H7 (cell line): ENCODE results near the gene ARMC2. TPM values are rescaled to one million over a fixed set of nuclear protein-coding genes. Genes with fewer than 3 reads are reported as not detected.
"Not testable (repeated sequence)": the region's sequence is repeated elsewhere in the genome, so short reads cannot be mapped to it uniquely, and the experiment has no call there.

ENCODE experiments used
- DNase-seq: peaks from one replicate; pipeline ENCODE4 v3.0.0; 2012
- H3K27me3 ChIP-seq: 2 replicates; pipeline ENCODE4 v1.6.0; 2011; ENCODE audit warnings: mild to moderate bottlenecking, low read length; ENCODE audit not compliant: control insufficient read depth, insufficient read depth
- H3K36me3 ChIP-seq: replicated peaks from 2 replicates; pipeline ENCODE4 v1.5.1; 2011; ENCODE audit warnings: low read length; ENCODE audit not compliant: control insufficient read depth, insufficient read depth
- H3K4me3 ChIP-seq: 2 replicates; pipeline ENCODE4 v1.5.1; 2011; ENCODE audit warnings: low read depth, mild to moderate bottlenecking, control low read depth, low read length, moderate library complexity; ENCODE audit not compliant: insufficient read depth
- total RNA-seq: library from RNA; depleted of rRNA; stranded (reverse); fragments of >200 nt; shearing (Covaris generic); gene quantifications from 2 replicates; pipeline ENCODE4 v1.2.3, GENCODE V29; 2014

Gene ARMC2
- total RNA-seq, 1 experiment from 2014 or later: 1.3 TPM

DNA sequence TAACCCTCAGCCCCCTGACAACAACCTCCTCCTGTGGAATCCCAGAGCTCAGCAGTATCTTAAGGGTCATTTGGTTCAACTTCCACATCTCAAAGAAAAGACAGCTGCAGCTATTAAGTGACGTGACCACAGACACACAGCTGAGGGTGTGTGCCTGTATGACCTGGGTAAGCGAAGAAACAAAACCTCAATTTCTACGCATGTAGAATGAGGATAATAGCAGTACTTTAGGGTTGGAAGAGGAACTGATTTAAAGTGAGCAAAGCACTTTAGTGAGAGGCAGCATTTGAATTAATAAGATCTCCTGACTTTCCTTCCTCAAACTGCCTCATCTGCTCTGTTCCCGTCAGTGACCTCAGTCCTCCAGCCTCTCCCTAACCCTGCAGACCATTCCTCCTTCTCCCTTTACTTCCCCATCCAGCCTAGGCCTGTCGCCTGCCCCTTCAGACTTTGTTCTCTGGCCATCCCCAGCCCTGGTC is 6.8 kb upstream of the ARMC2 start:
- H3K27me3 ChIP-seq: no peaks in the 10 kb centered on the region
- no peak overlapping the region for H3K4me3 ChIP-seq
- H3K36me3 ChIP-seq: no peaks in the 10 kb centered on the region
- DNase-seq: no peak

DNA sequence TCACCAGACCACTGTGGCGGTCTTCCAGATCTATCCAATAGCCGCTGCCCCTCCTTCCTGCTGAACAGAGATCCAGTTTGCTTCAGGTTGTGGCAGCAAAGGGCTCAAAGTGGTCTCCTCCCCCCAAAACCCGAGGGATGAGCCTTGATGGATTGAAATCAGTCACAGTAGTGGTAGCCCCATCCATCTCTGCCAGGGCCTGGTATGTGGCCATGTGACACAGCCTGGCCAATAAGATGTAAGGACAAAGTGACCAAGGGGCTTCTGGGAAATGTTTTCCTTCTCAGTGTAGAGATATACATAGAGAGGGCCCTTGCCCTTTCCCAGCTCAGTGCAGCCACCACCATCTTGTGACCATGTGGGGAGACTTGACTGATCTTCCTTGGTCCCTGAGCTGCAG is 4.1 kb upstream of the ARMC2 start:
- Histone ChIP-seq H3K36me3 (no peaks in the 10 kb centered on the region), H3K4me3 (no peak overlapping the region), H3K27me3 (no peaks in the 10 kb centered on the region)
- DNase-seq: no peak

DNA sequence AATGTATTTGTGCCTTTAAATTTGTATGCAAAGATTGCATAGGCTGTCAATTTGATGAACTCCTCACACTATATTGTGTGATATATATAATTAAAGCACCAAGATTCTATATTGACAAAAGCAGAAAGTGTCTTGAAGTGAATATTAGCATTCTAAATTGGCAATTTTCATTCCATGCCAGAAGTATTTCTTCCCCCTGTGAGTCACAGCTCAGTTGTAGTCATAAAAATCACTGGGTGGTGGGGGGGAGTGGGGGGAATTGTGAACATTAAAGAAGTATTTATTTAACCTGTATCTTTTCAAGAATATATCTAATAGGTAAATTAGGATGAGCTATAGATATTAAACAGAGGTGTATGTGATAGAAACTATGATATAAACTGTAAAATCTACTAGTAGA is 3.1 kb upstream of the ARMC2 start:
- DNase-seq: no peak
- Histone ChIP-seq H3K4me3 (no peak overlapping the region), H3K36me3 (no peaks in the 10 kb centered on the region), H3K27me3 (no peaks in the 10 kb centered on the region)

DNA sequence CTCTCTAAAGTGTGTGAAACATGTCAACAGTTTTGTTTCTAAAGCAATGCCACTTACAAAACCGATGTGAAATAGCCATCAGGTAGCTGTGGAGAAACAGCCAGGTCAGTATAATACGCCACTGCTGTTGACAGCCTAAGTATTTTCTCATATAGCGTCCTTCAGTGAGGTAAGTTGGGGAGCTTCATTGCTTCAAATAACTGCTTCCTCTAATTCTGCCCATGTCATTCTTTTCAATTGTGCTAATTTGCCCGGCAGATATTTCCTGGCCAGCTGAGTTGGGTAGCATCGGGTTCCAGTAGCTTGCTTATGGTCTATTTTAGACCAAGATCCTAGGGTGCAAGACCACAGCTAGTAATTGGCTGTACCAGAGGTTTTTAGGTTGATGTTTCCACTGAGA is 2.1 kb upstream of the ARMC2 start:
- no peak overlapping the region for H3K4me3 ChIP-seq
- no peaks in the 10 kb centered on the region for H3K27me3 ChIP-seq
- no peak for DNase-seq
- H3K36me3 ChIP-seq: no peaks in the 10 kb centered on the region

DNA sequence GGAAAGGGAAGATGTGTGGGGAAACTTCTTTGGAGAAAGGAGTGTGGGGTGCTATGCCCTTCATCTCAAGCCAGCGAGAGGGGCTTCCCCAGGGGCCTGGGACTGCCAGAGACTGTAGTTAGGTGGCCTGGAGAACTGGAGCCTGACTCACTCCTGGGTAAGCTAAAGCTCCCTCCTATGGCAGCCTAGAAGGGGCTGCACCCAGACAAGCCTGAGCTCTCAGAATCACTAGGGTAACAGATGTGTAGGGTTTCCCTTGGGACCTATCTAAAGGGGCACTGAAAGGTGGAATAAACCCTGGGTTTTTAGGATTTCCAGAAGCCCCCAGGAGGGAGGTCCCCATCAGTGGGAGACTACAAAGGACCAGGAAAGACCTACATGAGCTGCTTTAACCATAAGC is 1.6 kb upstream of the ARMC2 start:
- Histone ChIP-seq H3K4me3 (no peak overlapping the region), H3K27me3 (no peaks in the 10 kb centered on the region), H3K36me3 (no peaks in the 10 kb centered on the region)
- DNase-seq: no peak

- DNase-seq: no peak
- H3K27me3 ChIP-seq: no peaks in the 10 kb centered on the region
These were observed 495 bp upstream of the ARMC2 start for GRCh38 chr6:108847738-108848115.

DNA sequence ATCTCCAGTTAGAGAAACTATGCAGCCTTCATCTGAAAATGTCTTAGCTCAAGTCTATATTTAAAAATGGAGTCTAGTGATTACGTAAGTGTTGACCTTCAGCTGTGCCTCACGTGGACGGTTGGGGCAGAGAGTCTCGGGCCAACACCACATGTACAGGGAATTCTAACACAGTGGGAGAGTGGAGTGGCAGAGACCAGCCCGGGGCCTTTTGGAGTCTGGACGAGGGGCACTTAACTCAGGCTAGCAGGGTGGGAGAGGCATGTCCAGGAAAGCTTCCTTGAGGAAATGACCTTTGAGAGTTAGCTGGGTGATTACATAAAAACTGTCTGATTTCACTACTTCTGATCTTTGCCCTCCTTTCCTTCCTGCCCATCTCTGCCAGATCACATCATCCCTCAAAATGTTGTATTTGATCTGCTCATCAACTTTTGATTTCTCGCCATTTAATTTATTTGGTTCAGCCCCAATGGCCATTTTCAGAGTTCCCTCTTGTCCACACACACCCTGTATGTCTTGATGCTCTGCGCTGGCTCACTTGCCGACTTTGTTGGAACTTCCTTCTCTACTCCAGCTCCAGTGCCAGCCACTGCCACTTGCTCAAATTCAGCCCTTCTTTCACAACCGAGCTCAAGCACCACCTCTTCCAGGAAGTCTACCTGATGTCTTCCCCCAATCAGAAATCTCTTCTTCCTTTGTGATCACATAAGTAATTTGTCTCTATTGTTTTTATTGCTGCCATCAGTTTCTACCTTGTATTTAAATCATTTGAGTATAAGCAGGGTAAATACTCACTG is 2.6 kb downstream of the ARMC2 start:
- no peaks in the 10 kb centered on the region for H3K36me3 ChIP-seq
- no peak overlapping the region for H3K4me3 ChIP-seq
- no peak for DNase-seq
- no peaks in the 10 kb centered on the region for H3K27me3 ChIP-seq

More at GRCh38 chr6:108847738-108848115, 495 bp upstream of the ARMC2 start:
- Histone ChIP-seq H3K4me3 (peak overlapping the region; percentile 84), H3K36me3 (no peaks in the 10 kb centered on the region)

DNA sequence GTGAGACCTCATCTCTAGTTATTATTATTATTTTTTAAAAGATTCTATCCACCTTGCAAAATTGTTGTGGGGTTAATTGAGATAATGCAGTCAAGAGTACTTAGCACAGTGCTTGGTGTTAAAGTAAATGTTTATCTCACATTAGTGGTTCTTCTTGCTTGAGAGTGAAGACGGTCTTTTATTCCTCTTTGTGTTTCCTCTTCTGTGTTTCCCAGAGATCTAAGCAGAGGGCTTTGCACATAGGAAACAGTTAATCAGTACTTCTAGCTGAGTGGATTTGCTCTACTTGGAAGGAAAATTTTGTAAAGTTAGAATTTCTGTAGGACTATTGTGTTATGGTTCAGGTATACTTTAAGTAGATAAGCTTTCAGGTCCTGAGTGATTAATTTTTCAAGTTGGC is 3.5 kb downstream of the ARMC2 start:
- no peak for DNase-seq
- Histone ChIP-seq H3K27me3 (no peaks in the 10 kb centered on the region), H3K4me3 (no peak overlapping the region), H3K36me3 (peaks cover 3% of the 10 kb centered on the region; the same call in 1 of the 2 replicates)

DNA sequence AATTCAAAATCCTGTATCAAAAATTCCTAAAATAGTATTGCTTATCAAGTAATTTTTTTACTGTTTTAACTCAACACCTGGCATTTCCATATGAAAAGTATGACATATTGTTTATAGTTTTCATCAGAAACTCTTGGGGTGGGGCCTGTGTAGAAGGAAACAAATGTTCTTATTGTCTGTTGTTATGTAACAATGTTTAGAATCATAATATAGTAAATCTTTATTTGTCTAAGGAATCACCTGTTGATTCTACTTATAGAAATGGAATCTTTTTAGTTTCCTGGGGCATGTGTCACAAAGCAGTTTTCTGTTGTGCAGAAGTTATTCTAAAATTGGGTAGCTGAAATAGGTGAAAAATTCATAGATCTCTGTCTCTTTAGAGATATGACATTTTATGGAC is 4.9 kb downstream of the ARMC2 start:
- Histone ChIP-seq H3K4me3 (no peak overlapping the region), H3K36me3 (peaks cover 3% of the 10 kb centered on the region; the same call in 1 of the 2 replicates), H3K27me3 (no peaks in the 10 kb centered on the region)
- no peak for DNase-seq

DNA sequence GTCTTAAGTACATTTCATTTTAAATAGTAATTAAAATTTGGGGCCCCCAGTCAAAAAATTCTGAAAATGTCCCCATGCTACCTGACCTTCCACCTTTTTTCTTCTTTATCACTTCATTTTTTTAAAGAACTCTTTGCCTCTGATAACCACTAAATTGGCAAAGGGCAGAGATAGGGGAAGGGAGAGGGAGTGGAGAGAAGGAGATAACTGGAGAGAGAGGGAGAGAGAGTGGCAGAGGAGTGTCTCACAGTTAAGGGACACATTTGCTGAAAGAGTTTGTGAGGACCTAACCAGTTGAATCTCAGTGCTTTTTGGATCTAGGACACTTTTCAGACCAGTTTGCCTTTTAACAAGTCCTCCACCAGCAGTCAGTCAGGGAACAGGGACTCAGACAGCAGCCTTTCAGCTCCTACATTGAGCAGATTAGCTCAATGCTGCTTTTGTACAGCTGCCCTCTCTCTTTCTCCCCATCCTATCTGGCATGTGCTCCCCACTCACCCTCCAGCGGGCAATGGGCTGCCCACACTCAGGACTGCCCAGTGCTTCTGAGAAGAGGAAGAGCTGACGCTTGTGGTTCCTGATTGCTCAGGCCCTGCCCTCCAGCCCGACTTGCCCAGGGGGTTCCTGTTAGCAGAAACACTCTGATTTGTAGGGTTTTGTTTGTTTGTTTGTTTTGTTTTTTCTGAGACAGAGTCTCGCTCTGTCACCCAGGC is 14.4 kb downstream of the ARMC2 start:
- Histone ChIP-seq H3K27me3 (no peaks in the 10 kb centered on the region), H3K36me3 (no peaks in the 10 kb centered on the region; the same call in 1 of the 2 replicates), H3K4me3 (no peak overlapping the region)
- DNase-seq: no peak

DNA sequence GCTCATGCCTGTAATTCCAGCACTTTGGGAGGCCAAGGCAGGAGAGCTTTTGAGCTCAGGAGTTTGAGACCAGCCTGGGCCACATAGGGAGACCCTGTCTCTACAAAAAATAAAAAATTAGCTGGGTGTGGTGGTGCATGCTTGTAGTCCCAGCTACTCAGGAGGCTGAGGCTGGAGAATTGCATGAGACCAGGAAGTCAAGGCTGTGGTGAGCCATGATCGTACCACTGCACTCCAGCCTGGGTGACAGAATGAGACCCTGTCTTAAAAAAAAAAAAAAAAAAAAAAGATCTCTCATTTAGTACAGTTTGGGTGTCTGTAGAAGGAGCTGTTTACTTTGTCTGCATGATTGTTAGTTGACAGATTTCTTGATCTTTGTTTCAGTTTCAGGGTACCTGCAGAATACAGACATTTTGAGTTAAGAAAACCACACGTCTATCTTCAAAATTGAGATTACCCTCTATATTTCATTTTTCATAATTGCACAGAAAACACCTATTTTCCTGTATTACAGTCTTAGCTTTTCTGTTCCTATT is 17.6 kb downstream of the ARMC2 start:
- not testable (repeated sequence) for H3K27me3 ChIP-seq, H3K36me3 ChIP-seq, DNase-seq, H3K4me3 ChIP-seq

DNA sequence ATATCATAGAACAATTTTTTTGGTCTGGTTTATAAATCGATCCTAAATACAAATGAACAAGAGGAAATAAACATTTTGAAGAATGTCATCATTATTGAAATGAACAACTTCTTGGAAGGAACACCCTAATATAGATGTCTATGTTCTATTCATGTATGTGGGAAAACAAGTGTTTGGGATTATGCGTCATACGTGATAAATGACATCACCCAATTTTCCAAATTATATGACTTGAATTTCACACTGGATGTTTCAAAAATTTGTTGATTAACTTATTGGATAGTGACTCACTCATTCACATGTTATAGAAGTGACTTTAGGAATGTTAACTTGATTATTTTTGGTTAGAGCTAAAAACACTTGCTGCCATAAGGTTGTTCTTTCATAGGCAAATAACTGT is 18.6 kb downstream of the ARMC2 start:
- no peaks in the 10 kb centered on the region; the same call in 1 of the 2 replicates for H3K36me3 ChIP-seq
- H3K4me3 ChIP-seq: no peak overlapping the region
- no peak for DNase-seq
- H3K27me3 ChIP-seq: no peaks in the 10 kb centered on the region

DNA sequence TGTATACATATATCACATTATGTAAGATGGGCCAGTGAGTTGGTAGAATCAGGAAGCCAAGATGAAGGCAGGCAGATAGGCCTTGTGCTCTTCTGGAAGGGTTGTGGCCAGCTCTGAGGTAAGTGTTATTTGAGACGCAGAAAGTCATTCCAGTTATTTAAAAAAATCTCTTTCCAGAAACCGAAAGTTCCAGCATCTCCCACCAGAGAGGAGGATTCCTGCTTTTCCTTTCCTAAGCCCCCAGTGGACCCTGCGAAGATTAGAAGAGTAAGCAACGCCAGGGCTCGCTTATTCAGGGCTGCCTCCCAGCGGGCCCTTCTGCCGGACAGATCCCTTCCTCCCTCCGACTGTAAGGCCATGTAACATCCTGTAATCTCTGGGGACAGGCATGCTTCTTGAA is 20.4 kb downstream of the ARMC2 start:
- no peak for DNase-seq
- no peaks in the 10 kb centered on the region; the same call in 1 of the 2 replicates for H3K36me3 ChIP-seq
- H3K27me3 ChIP-seq: no peaks in the 10 kb centered on the region
- no peak overlapping the region for H3K4me3 ChIP-seq

DNA sequence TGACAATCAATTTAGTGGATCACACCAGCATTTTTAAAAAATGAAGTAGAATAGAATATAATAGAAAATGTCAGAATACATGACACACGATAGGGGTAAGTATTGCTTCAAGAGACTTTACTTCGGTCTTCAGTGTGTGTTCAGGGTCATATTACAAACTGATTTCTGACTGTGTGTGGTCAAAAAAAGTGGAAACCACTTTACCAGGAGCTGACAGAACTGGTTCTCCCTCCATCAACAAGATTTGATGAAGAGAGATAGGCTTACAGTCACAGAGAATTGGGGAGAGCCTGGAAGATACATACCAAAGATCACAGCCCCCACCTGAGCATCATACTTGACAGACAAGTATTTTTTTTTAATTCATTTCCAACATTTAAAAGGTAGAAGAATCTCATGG is 21.7 kb downstream of the ARMC2 start:
- H3K4me3 ChIP-seq: no peak overlapping the region
- no peaks in the 10 kb centered on the region; the same call in 1 of the 2 replicates for H3K36me3 ChIP-seq
- no peak for DNase-seq
- no peaks in the 10 kb centered on the region for H3K27me3 ChIP-seq

- Histone ChIP-seq H3K36me3 (no peaks in the 10 kb centered on the region; the same call in 1 of the 2 replicates), H3K4me3 (no peak overlapping the region), H3K27me3 (no peaks in the 10 kb centered on the region)
- no peak for DNase-seq
These were observed 22.1 kb downstream of the ARMC2 start for GRCh38 chr6:108870357-108870756.
